Mammary epithelial cell (primary cell): Measurements from ENCODE around the gene PER3.

Experiments
- CTCF ChIP-seq, 2 donors: IDR thresholded peaks in 1 of 2; conservative IDR thresholded peaks in 1 of 2; 2 replicates each; pipeline ENCODE4 v1.5.1; 2011 to 2012; ENCODE audit warnings: inconsistent platforms in 2 of 2, low read length in 2 of 2, mild to moderate bottlenecking in 2 of 2, control low read depth in 1 of 2, low read depth in 1 of 2; ENCODE audit not compliant: insufficient read depth in 1 of 2; ENCODE audit errors: extremely low read depth in 1 of 2
- EZH2 ChIP-seq: IDR thresholded peaks from 2 replicates; pipeline ENCODE4 v1.6.1; 2012; ENCODE audit warnings: low read length, inconsistent platforms, borderline replicate concordance

DNA sequence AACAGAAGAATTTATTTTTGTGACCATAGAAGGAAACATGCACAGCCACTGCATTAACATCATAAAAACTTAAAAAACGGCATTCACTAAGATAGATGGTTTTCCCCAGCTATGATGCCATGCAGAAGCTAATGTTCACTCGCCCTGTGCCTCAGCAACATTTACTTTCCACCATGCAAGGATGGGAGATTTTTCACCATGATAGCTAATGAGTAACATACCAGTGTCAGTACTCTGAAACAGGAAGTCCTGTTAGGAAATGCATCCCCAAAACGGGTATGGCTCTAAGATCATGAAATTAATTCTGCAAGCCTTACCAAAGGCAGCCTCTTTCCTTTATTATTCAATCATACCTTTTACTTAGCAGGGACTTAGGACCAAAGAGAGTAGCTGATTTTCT is 30.4 kb upstream of the PER3 start:
- TF ChIP-seq CTCF (conservative IDR thresholded peaks at IDR 0.05 in 1 of 2, IDR thresholded peaks at IDR 0.05 in 1 of 2; ENCODE audit: extremely low read depth in 1 of 2, insufficient read depth in 1 of 2, low read depth in 1 of 2, low read length in 2 of 2): no peak
- TF ChIP-seq EZH2: no peak
